KG1 (cell line): ENCODE measurements around the gene STIMATE.

ENCODE experiments used
- DNase-seq: peaks from one replicate; lab custom pipeline; 2025; lab: John Stamatoyannopoulos, UW

Gene STIMATE

GRCh38 chr3:52866427-52866826, 30.9 kb downstream of the STIMATE start:
- no peak for DNase-seq

GRCh38 chr3:52865994-52866393, 31.4 kb downstream of the STIMATE start:
- no peak for DNase-seq

- no peak for DNase-seq
Observed at GRCh38 chr3:52860424-52860768, 37.0 kb downstream of the STIMATE start.

- DNase-seq = no peak
Observed at GRCh38 chr3:52859686-52860423, 37.5 kb downstream of the STIMATE start.

- DNase-seq = no peak
Observed at GRCh38 chr3:52857864-52858263, 39.5 kb downstream of the STIMATE start.

GRCh38 chr3:52857133-52857532, 40.2 kb downstream of the STIMATE start:
- DNase-seq = no peak

- DNase-seq = no peak
Observed at GRCh38 chr3:52856666-52857065, 40.7 kb downstream of the STIMATE start.

GRCh38 chr3:52854013-52854412, 43.3 kb downstream of the STIMATE start:
- no peak for DNase-seq

- no peak for DNase-seq
Observed at GRCh38 chr3:52852419-52852818, 44.9 kb downstream of the STIMATE start.

- no peak for DNase-seq
Observed at GRCh38 chr3:52851348-52851747, 46.0 kb downstream of the STIMATE start.

- no peak for DNase-seq
Observed at GRCh38 chr3:52849656-52850055, 47.7 kb downstream of the STIMATE start.

GRCh38 chr3:52848617-52849016, 48.7 kb downstream of the STIMATE start:
- no peak for DNase-seq

- DNase-seq = no peak
Observed at GRCh38 chr3:52847726-52848125, 49.6 kb downstream of the STIMATE start.

GRCh38 chr3:52847241-52847640, 50.1 kb downstream of the STIMATE start:
- DNase-seq = no peak

GRCh38 chr3:52846432-52846965, 50.8 kb downstream of the STIMATE start:
- no peak for DNase-seq

GRCh38 chr3:52845691-52846431, 51.5 kb downstream of the STIMATE start:
- no peak for DNase-seq

- DNase-seq = no peak
Observed at GRCh38 chr3:52845157-52845556, 52.2 kb downstream of the STIMATE start.

- DNase-seq = no peak
Observed at GRCh38 chr3:52844290-52844975, 52.9 kb downstream of the STIMATE start.

GRCh38 chr3:52843881-52844280, 53.5 kb downstream of the STIMATE start:
- no peak for DNase-seq

GRCh38 chr3:52843108-52843865, 54.1 kb downstream of the STIMATE start:
- DNase-seq = no peak

GRCh38 chr3:52842424-52842823, 54.9 kb downstream of the STIMATE start:
- no peak for DNase-seq

GRCh38 chr3:52841981-52842340, 55.4 kb downstream of the STIMATE start:
- DNase-seq = no peak
